ENCODE data around the gene LSM2.

LSM2 gene

GRCh38 chr6:31775633-31776484, 30.9 kb downstream of the LSM2 start:
- no peak for DNase-seq

GRCh38 chr6:31775184-31775583, 31.6 kb downstream of the LSM2 start:
- no peak for DNase-seq

- no peak for DNase-seq
These were observed 34.8 kb downstream of the LSM2 start for GRCh38 chr6:31771992-31772358.

- DNase-seq: no peak
These were observed 35.9 kb downstream of the LSM2 start for GRCh38 chr6:31770860-31771259.

GRCh38 chr6:31769684-31770371, 36.9 kb downstream of the LSM2 start:
- peak; percentile 74 for DNase-seq

DNA sequence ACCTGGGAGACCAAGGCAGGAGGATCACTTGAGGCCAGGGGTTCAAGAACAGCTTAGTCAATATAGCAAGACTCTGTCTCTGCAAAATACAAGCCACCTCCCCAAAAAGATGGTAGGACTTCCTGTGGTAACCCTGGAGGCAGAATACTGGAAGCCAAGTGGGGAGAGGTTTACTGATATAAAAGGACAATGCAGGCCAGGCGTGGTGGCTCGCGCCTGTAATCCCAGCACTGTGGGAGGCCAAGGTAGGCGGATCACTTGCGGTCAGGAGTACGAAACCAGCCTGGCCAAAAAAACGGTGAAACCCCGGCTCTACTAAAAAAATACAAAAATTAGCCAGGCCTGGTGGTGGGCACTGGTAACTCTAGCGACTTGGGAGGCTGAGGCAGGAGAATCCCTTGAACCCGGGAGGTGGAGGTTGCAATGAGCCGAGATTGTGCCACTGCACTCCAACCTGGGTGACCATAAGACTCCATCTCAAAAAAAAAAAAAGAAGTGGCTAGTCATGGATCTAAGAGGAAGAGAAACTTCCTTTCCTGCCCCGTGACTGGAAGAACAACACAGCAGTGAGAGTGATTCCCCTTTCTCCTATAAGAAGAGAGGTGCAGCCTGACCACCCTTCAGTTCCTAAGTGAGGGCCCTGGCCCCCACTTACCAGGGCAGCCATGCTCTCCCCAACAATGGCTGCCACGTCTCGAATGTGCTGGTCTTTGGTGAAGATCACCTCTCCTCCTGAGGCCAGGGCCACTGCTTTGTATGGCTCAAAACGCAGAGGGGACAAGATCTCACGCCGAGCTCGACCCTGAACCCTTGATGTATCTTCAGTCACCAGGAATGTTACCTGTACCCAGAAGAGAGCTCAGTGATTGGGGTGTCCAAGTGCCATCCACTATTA, 38.2 kb downstream of the LSM2 start:
- DNase-seq: no peak

- DNase-seq: no peak
These were observed 39.6 kb downstream of the LSM2 start for GRCh38 chr6:31767096-31767645.

DNA sequence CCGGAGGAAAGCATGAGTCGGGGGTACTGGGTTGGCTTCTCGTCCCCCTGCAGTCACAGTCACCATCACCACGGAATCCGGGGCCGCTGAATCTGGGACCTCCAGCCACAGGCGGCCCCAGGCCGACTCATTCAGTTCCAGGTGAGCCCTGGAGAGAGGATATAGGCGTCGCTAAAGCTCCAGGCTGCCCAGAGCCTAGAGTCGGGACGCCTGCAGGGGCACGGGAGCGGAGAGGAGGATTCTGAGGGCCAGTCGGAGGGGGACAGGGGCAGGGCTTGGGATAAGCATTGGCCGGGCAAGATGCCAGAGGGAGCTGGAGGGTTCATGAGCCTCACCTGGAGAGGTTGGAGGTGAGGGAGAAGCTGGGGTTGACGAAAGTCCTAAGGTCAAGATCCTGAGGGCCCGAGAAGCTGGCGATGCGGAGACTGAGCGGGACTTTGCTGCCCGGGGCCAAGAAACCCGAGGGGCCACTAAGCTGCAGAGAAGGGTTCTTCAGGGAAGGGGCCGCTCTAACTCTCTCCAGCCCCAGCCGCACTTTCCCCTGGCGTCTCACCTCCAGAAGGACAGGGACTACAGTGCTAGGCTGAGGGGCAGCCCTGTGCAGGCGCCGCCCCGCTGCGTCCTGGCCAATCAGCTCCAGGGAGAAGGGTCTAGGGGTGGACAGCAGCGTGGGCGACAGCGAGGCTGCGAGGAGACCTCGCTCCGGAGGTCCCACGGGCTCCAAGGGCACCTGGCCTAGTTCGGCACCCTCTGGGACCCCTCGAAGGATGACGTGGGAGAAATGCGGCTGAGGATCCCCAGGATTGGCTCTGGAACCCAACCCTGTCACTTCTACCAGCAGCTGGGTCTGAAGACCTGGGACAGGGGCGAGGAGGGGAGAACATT, 40.6 kb downstream of the LSM2 start:
- no peak for DNase-seq

GRCh38 chr6:31765559-31765909, 41.2 kb downstream of the LSM2 start:
- DNase-seq: no peak

DNA sequence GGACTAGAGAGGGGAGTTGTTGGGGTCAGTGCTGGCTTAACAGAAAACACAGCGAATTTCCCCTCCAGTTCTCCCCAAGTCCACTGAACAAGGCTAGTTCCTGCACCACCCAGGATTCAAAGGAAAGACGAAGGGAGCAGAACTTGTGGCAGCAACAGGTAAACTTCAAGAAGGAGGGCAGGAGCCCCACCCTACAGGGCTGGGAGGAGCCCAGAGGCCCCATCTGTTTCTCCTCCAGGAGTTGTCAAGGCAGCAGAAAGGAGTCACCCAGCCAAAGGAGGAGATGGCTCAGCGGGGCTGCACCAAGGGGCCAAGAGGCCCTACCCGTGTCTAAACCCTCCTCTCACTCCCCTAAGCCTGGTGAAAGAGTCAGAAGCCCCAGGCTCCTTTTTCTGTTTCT, 42.6 kb downstream of the LSM2 start:
- DNase-seq: no peak

DNA sequence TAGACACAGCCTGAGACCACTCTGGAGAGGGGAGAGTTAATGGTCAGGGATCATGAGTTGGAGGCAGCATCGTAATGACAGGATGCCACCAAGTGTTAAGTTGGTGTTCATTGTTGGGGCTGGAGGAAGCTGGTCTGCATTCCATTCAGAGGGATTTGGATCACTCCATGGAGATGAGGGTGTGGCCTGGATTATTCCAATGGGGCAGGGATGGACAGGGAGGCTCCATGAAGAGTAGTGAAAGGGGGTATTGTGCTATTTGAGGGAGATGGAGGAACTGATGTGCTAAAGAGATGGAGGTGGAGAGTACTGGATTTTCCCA, 43.2 kb downstream of the LSM2 start:
- DNase-seq: no peak

- DNase-seq: no peak
These were observed 43.7 kb downstream of the LSM2 start for GRCh38 chr6:31762878-31763618.

GRCh38 chr6:31762356-31762755, 44.4 kb downstream of the LSM2 start, which contains the start of gene SAPCD1:
TSS of gene SAPCD1 (plus strand) at chr6:31762656. CDS start at chr6:31763055, 399 bp downstream.
- DNase-seq: no peak

- DNase-seq: no peak
These were observed 45.4 kb downstream of the LSM2 start for GRCh38 chr6:31761343-31761742.

- DNase-seq: no peak
These were observed 46.0 kb downstream of the LSM2 start for GRCh38 chr6:31760790-31761189.

- DNase-seq: no peak
These were observed 48.5 kb downstream of the LSM2 start for GRCh38 chr6:31758281-31758680.

DNA sequence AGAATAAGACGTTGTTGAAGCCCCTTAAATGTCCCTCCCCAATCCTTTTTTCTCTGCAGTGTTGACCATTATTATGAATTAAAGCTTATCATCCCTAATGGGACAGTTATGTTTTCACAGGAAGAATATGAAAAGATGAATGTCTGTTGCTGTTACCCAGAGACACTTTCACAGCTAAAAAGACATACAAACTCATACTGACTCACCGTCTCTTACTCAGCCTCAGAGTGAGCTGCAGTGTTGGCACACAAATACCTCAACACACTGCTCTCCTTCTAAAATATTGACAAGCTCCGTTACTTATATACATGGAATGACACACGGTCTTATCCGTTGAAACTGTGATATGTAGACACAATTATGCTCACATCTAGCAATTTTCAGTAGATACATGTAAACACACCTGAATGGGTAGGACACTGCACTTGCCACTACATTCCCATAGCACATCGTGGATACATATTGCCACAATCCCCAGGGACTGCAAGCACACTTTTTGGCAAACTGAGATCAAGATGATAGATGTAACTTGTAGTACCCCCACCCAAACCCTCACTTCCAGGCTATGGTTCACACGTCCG, 53.9 kb downstream of the LSM2 start:
- DNase-seq: no peak

GRCh38 chr6:31750411-31751022, 56.2 kb downstream of the LSM2 start:
- DNase-seq: no peak

GRCh38 chr6:31749301-31750036, 57.3 kb downstream of the LSM2 start:
- DNase-seq: no peak
